ENCODE measurements around the gene C1orf56.
"Not testable (repeated sequence)": the region's sequence is repeated elsewhere in the genome, so short reads cannot be mapped to it uniquely, and the experiment has no call there.

C1orf56 gene

GRCh38 chr1:151060657-151061421 lies 13.3 kb downstream of the C1orf56 start:
- DNase-seq (ENCODE audit: low read depth in 1 of 2, low spot score in 1 of 2): no peak

- DNase-seq (ENCODE audit: low read depth in 1 of 2, low spot score in 1 of 2): no peak
Measured at GRCh38 chr1:151061704-151062103, 14.2 kb downstream of the C1orf56 start.

- DNase-seq (ENCODE audit: low read depth in 1 of 2, low spot score in 1 of 2): no peak
Measured at GRCh38 chr1:151062741-151063371, 15.3 kb downstream of the C1orf56 start.

GRCh38 chr1:151065089-151065645 lies 17.6 kb downstream of the C1orf56 start:
- no peak for DNase-seq (ENCODE audit: low read depth in 1 of 2, low spot score in 1 of 2)

- no peak for DNase-seq (ENCODE audit: low read depth in 1 of 2, low spot score in 1 of 2)
Measured at GRCh38 chr1:151067185-151067584, 19.6 kb downstream of the C1orf56 start.

- no peak for DNase-seq (ENCODE audit: low read depth in 1 of 2, low spot score in 1 of 2)
Measured at GRCh38 chr1:151069103-151069486, 21.5 kb downstream of the C1orf56 start.

GRCh38 chr1:151070474-151071276 lies 23.1 kb downstream of the C1orf56 start, which contains the start of gene GABPB2:
Gene GABPB2, plus strand, starts transcription at chr1:151070761. Its CDS starts 17,429 bp downstream, at chr1:151088190.
- peak; percentile 79 to 81 for DNase-seq (ENCODE audit: low read depth in 1 of 2, low spot score in 1 of 2)

GRCh38 chr1:151072224-151072623 lies 24.7 kb downstream of the C1orf56 start:
- DNase-seq (ENCODE audit: low read depth in 1 of 2, low spot score in 1 of 2): no peak

- DNase-seq (ENCODE audit: low read depth in 1 of 2, low spot score in 1 of 2): no peak
Measured at GRCh38 chr1:151085953-151086559, 38.5 kb downstream of the C1orf56 start.

GRCh38 chr1:151097426-151097825 lies 49.9 kb downstream of the C1orf56 start:
- DNase-seq (ENCODE audit: low read depth in 1 of 2, low spot score in 1 of 2): not testable (repeated sequence)

GRCh38 chr1:151098126-151098525 lies 50.6 kb downstream of the C1orf56 start:
- DNase-seq (ENCODE audit: low read depth in 1 of 2, low spot score in 1 of 2): no peak
